Measurements from ENCODE around the gene BRI3.
A peak's percentile ranks its signal among the peaks of the same experiment; 100 is the strongest.

The BRI3 gene

GRCh38 chr7:98236355-98237185 lies 44.9 kb upstream of the BRI3 start:
- H3K36me3 ChIP-seq (ENCODE audit: control insufficient read depth in 4 of 4, insufficient read depth in 4 of 4, low read length in 3 of 4): peaks cover 0 to 20% (median 5%) of the 10 kb centered on the region in 4 experiments
- no peaks in the 10 kb centered on the region for H3K4me1 ChIP-seq (ENCODE audit: control extremely low read depth in 1 of 4, control insufficient read depth in 4 of 4, insufficient read depth in 4 of 4, low read length in 3 of 4)
- no peak overlapping the region for H3K27ac ChIP-seq (ENCODE audit: insufficient read depth in 1 of 2, low read depth in 1 of 2, low read length in 2 of 2, poor library complexity in 1 of 2, severe bottlenecking in 2 of 2)
- no peaks in the 10 kb centered on the region for H3K9me3 ChIP-seq (ENCODE audit: control extremely low read depth in 1 of 5, control insufficient read depth in 4 of 5, insufficient read depth in 2 of 5, low read depth in 1 of 5, low read length in 4 of 5)
- H3K27me3 ChIP-seq (replicated peaks in 2 of 5; ENCODE audit: control insufficient read depth in 4 of 5, insufficient read depth in 5 of 5, low read length in 4 of 5): no peaks in the 10 kb centered on the region
- 95% methylated on average over 24 of the region's 25 CpGs for WGBS (ENCODE audit: insufficient coverage)
- ChIA-PET CTCF (no interaction called here), POLR2A (no interaction called here)
- H3K4me3 ChIP-seq (ENCODE audit: control insufficient read depth in 1 of 7, extremely low read depth in 1 of 7, insufficient read depth in 4 of 7, low read depth in 2 of 7, low read length in 6 of 7): no peak overlapping the region
- no peak for DNase-seq

- WGBS (ENCODE audit: insufficient coverage): 100% methylated on average over 3 of the region's 4 CpGs
- peaks cover 0 to 23% (median 5%) of the 10 kb centered on the region in 4 experiments for H3K36me3 ChIP-seq (ENCODE audit: control insufficient read depth in 4 of 4, insufficient read depth in 4 of 4, low read length in 3 of 4)
Measured at GRCh38 chr7:98238076-98238475, 43.4 kb upstream of the BRI3 start.

GRCh38 chr7:98238976-98239375 lies 42.5 kb upstream of the BRI3 start:
- CTCF ChIA-PET: no interaction called here
- Histone ChIP-seq H3K4me3 (ENCODE audit: control insufficient read depth in 1 of 7, extremely low read depth in 1 of 7, insufficient read depth in 4 of 7, low read depth in 2 of 7, low read length in 6 of 7) (no peak overlapping the region), H3K36me3 (ENCODE audit: control insufficient read depth in 4 of 4, insufficient read depth in 4 of 4, low read length in 3 of 4) (peaks cover 0 to 24% (median 4%) of the 10 kb centered on the region in 4 experiments), H3K4me1 (ENCODE audit: control extremely low read depth in 1 of 4, control insufficient read depth in 4 of 4, insufficient read depth in 4 of 4, low read length in 3 of 4) (no peaks in the 10 kb centered on the region), H3K27ac (ENCODE audit: insufficient read depth in 1 of 2, low read depth in 1 of 2, low read length in 2 of 2, poor library complexity in 1 of 2, severe bottlenecking in 2 of 2) (no peak overlapping the region), H3K9me3 (ENCODE audit: control extremely low read depth in 1 of 5, control insufficient read depth in 4 of 5, insufficient read depth in 2 of 5, low read depth in 1 of 5, low read length in 4 of 5) (no peaks in the 10 kb centered on the region), H3K27me3 (replicated peaks in 2 of 5; ENCODE audit: control insufficient read depth in 4 of 5, insufficient read depth in 5 of 5, low read length in 4 of 5) (no peaks in the 10 kb centered on the region)
- POLR2A ChIA-PET: no interaction called here
- 95% methylated on average over 5 of the region's 9 CpGs for WGBS (ENCODE audit: insufficient coverage)
- no peak for DNase-seq

More at GRCh38 chr7:98238076-98238475, 43.4 kb upstream of the BRI3 start:
- H3K4me1 ChIP-seq (ENCODE audit: control extremely low read depth in 1 of 4, control insufficient read depth in 4 of 4, insufficient read depth in 4 of 4, low read length in 3 of 4): no peaks in the 10 kb centered on the region
- ChIA-PET POLR2A (no interaction called here), CTCF (no interaction called here)
- H3K4me3 ChIP-seq (ENCODE audit: control insufficient read depth in 1 of 7, extremely low read depth in 1 of 7, insufficient read depth in 4 of 7, low read depth in 2 of 7, low read length in 6 of 7): no peak overlapping the region
- DNase-seq: no peak
- no peaks in the 10 kb centered on the region for H3K27me3 ChIP-seq (replicated peaks in 2 of 5; ENCODE audit: control insufficient read depth in 4 of 5, insufficient read depth in 5 of 5, low read length in 4 of 5)
- no peak overlapping the region for H3K27ac ChIP-seq (ENCODE audit: insufficient read depth in 1 of 2, low read depth in 1 of 2, low read length in 2 of 2, poor library complexity in 1 of 2, severe bottlenecking in 2 of 2)
- H3K9me3 ChIP-seq (ENCODE audit: control extremely low read depth in 1 of 5, control insufficient read depth in 4 of 5, insufficient read depth in 2 of 5, low read depth in 1 of 5, low read length in 4 of 5): no peaks in the 10 kb centered on the region

GRCh38 chr7:98240961-98241673 lies 40.4 kb upstream of the BRI3 start:
- POLR2A ChIA-PET: no interaction called here
- Histone ChIP-seq H3K27ac (ENCODE audit: insufficient read depth in 1 of 2, low read depth in 1 of 2, low read length in 2 of 2, poor library complexity in 1 of 2, severe bottlenecking in 2 of 2) (no peak overlapping the region), H3K9me3 (ENCODE audit: control extremely low read depth in 1 of 5, control insufficient read depth in 4 of 5, insufficient read depth in 2 of 5, low read depth in 1 of 5, low read length in 4 of 5) (no peaks in the 10 kb centered on the region), H3K4me3 (ENCODE audit: control insufficient read depth in 1 of 7, extremely low read depth in 1 of 7, insufficient read depth in 4 of 7, low read depth in 2 of 7, low read length in 6 of 7) (no peak overlapping the region), H3K27me3 (replicated peaks in 2 of 5; ENCODE audit: control insufficient read depth in 4 of 5, insufficient read depth in 5 of 5, low read length in 4 of 5) (no peaks in the 10 kb centered on the region), H3K4me1 (ENCODE audit: control extremely low read depth in 1 of 4, control insufficient read depth in 4 of 4, insufficient read depth in 4 of 4, low read length in 3 of 4) (no peaks in the 10 kb centered on the region), H3K36me3 (ENCODE audit: control insufficient read depth in 4 of 4, insufficient read depth in 4 of 4, low read length in 3 of 4) (peaks cover 0 to 27% (median 5%) of the 10 kb centered on the region in 4 experiments)
- WGBS (ENCODE audit: insufficient coverage): 73% methylated on average over 10 of the region's 19 CpGs
- CTCF ChIA-PET: interaction anchor here (0.6 to 1.0 kb wide), 3 partner anchors 10 to 37 kb away, joined by 3 read pairs; no protein-coding TSS in a partner anchor
- DNase-seq: peak in 2 of 3 donors; percentile 9 to 17

GRCh38 chr7:98241674-98242241 lies 39.7 kb upstream of the BRI3 start:
- Histone ChIP-seq H3K36me3 (ENCODE audit: control insufficient read depth in 4 of 4, insufficient read depth in 4 of 4, low read length in 3 of 4) (peaks cover 0 to 26% (median 5%) of the 10 kb centered on the region in 4 experiments), H3K4me3 (ENCODE audit: control insufficient read depth in 1 of 7, extremely low read depth in 1 of 7, insufficient read depth in 4 of 7, low read depth in 2 of 7, low read length in 6 of 7) (no peak overlapping the region), H3K4me1 (ENCODE audit: control extremely low read depth in 1 of 4, control insufficient read depth in 4 of 4, insufficient read depth in 4 of 4, low read length in 3 of 4) (no peaks in the 10 kb centered on the region), H3K27ac (ENCODE audit: insufficient read depth in 1 of 2, low read depth in 1 of 2, low read length in 2 of 2, poor library complexity in 1 of 2, severe bottlenecking in 2 of 2) (no peak overlapping the region), H3K9me3 (ENCODE audit: control extremely low read depth in 1 of 5, control insufficient read depth in 4 of 5, insufficient read depth in 2 of 5, low read depth in 1 of 5, low read length in 4 of 5) (no peaks in the 10 kb centered on the region), H3K27me3 (replicated peaks in 2 of 5; ENCODE audit: control insufficient read depth in 4 of 5, insufficient read depth in 5 of 5, low read length in 4 of 5) (no peaks in the 10 kb centered on the region)
- ChIA-PET POLR2A (no interaction called here), CTCF (interaction anchor here (0.8 to 1.0 kb wide), 2 partner anchors 9 to 38 kb away, joined by 3 read pairs; no protein-coding TSS in a partner anchor)
- DNase-seq: no peak
- WGBS (ENCODE audit: insufficient coverage): 94% methylated on average over 15 of the region's 16 CpGs

GRCh38 chr7:98242342-98242741 lies 39.1 kb upstream of the BRI3 start:
- DNase-seq: no peak
- POLR2A ChIA-PET: no interaction called here
- 80% methylated on average over 1 of the region's 1 CpG for WGBS (ENCODE audit: insufficient coverage)
- H3K4me3 ChIP-seq (ENCODE audit: control insufficient read depth in 1 of 7, extremely low read depth in 1 of 7, insufficient read depth in 4 of 7, low read depth in 2 of 7, low read length in 6 of 7): no peak overlapping the region
- H3K9me3 ChIP-seq (ENCODE audit: control extremely low read depth in 1 of 5, control insufficient read depth in 4 of 5, insufficient read depth in 2 of 5, low read depth in 1 of 5, low read length in 4 of 5): no peaks in the 10 kb centered on the region
- H3K36me3 ChIP-seq (ENCODE audit: control insufficient read depth in 4 of 4, insufficient read depth in 4 of 4, low read length in 3 of 4): peaks cover 0 to 25% (median 5%) of the 10 kb centered on the region in 4 experiments
- H3K27ac ChIP-seq (ENCODE audit: insufficient read depth in 1 of 2, low read depth in 1 of 2, low read length in 2 of 2, poor library complexity in 1 of 2, severe bottlenecking in 2 of 2): no peak overlapping the region
- no peaks in the 10 kb centered on the region for H3K27me3 ChIP-seq (replicated peaks in 2 of 5; ENCODE audit: control insufficient read depth in 4 of 5, insufficient read depth in 5 of 5, low read length in 4 of 5)
- H3K4me1 ChIP-seq (ENCODE audit: control extremely low read depth in 1 of 4, control insufficient read depth in 4 of 4, insufficient read depth in 4 of 4, low read length in 3 of 4): no peaks in the 10 kb centered on the region
- CTCF ChIA-PET: interaction anchor here (1.0 kb wide), 1 partner anchor 9 kb away, joined by 3 read pairs; no protein-coding TSS in a partner anchor

GRCh38 chr7:98242934-98243333 lies 38.6 kb upstream of the BRI3 start:
- 95% methylated on average over 3 of the region's 4 CpGs for WGBS (ENCODE audit: insufficient coverage)
- CTCF ChIA-PET: no interaction called here
- POLR2A ChIA-PET: no interaction called here
- Histone ChIP-seq H3K4me1 (ENCODE audit: control extremely low read depth in 1 of 4, control insufficient read depth in 4 of 4, insufficient read depth in 4 of 4, low read length in 3 of 4) (no peaks in the 10 kb centered on the region), H3K27me3 (replicated peaks in 2 of 5; ENCODE audit: control insufficient read depth in 4 of 5, insufficient read depth in 5 of 5, low read length in 4 of 5) (no peaks in the 10 kb centered on the region), H3K9me3 (ENCODE audit: control extremely low read depth in 1 of 5, control insufficient read depth in 4 of 5, insufficient read depth in 2 of 5, low read depth in 1 of 5, low read length in 4 of 5) (no peaks in the 10 kb centered on the region), H3K36me3 (ENCODE audit: control insufficient read depth in 4 of 4, insufficient read depth in 4 of 4, low read length in 3 of 4) (peaks cover 0 to 25% (median 5%) of the 10 kb centered on the region in 4 experiments), H3K27ac (ENCODE audit: insufficient read depth in 1 of 2, low read depth in 1 of 2, low read length in 2 of 2, poor library complexity in 1 of 2, severe bottlenecking in 2 of 2) (no peak overlapping the region), H3K4me3 (ENCODE audit: control insufficient read depth in 1 of 7, extremely low read depth in 1 of 7, insufficient read depth in 4 of 7, low read depth in 2 of 7, low read length in 6 of 7) (no peak overlapping the region)
- DNase-seq: no peak

Measured in common myeloid progenitor, CD34-positive (primary cell).